H1 (cell line): ENCODE measurements around the gene VWF. TPM values are rescaled to one million over a fixed set of nuclear protein-coding genes. Genes with fewer than 3 reads are reported as not detected.

Experiments
- CTCF ChIA-PET: fragments of 300-600 bp; sonication (Branson Sonifier 250); formaldehyde crosslinking; loops from one replicate; lab custom pipeline; 2021; ENCODE audit not compliant: partially characterized antibody; lab: Charles Lee
- POLR2A ChIA-PET: fragments of 300-600 bp; sonication (Branson Sonifier 250); formaldehyde crosslinking; loops from one replicate; lab custom pipeline; 2021; ENCODE audit warnings: inconsistent platforms; ENCODE audit not compliant: partially characterized antibody; lab: Charles Lee
- DNase-seq, 2 experiments: peaks; one replicate each; pipeline versions ENCODE4 v3.0.0 to v3.0.0-alpha.2; 2010 to 2022; ENCODE audit warnings: low spot score in 2 of 2, low read depth in 1 of 2, mixed read lengths in 1 of 2
- FAIRE-seq: peaks from 2 replicates; lab custom pipeline; 2011; peaks lifted over from hg19 to GRCh38; lab: Jason Lieb, UNC
- H2AFZ ChIP-seq: 2 replicates; pipeline ENCODE4 v1.8.1; 2012; ENCODE audit warnings: low read length, inconsistent platforms
- H2AK5ac ChIP-seq: 2 replicates; pipeline ENCODE4 v1.6.1; 2013; ENCODE audit warnings: low read depth, low read length
- H2BK120ac ChIP-seq: replicated peaks from 2 replicates; pipeline ENCODE3; 2013; ENCODE audit warnings: low read depth, low read length, inconsistent platforms
- H2BK12ac ChIP-seq: 2 replicates; pipeline ENCODE4 v1.6.1; 2013; ENCODE audit warnings: low read depth, low read length
- H2BK15ac ChIP-seq: 2 replicates; pipeline ENCODE4 v1.6.1; 2013; ENCODE audit warnings: low read length
- H2BK20ac ChIP-seq: 2 replicates; pipeline ENCODE4 v1.6.1; 2013; ENCODE audit warnings: low read length
- H2BK5ac ChIP-seq: 2 replicates; pipeline ENCODE4 v1.6.1; 2013; ENCODE audit warnings: low read depth, low read length
- H3K14ac ChIP-seq: 2 replicates; pipeline ENCODE4 v1.6.1; 2013; ENCODE audit warnings: inconsistent platforms; ENCODE audit not compliant: insufficient read length
- H3K18ac ChIP-seq: 2 replicates; pipeline ENCODE4 v1.6.1; 2013; ENCODE audit warnings: low read length; ENCODE audit errors: extremely low read depth
- H3K23ac ChIP-seq: 2 replicates; pipeline ENCODE4 v1.6.1; 2013; ENCODE audit warnings: inconsistent platforms; ENCODE audit not compliant: insufficient read length
- H3K23me2 ChIP-seq: 2 replicates; pipeline ENCODE4 v1.6.1; 2013; ENCODE audit warnings: low read depth, low read length
- H3K27ac ChIP-seq: 2 replicates; pipeline ENCODE4 v1.6.1; 2011; ENCODE audit warnings: low read depth, low read length, inconsistent platforms
- H3K27me3 ChIP-seq, 4 experiments: replicated peaks in 1 of 4; 1 replicate in 1 of 4; 2 replicates in 3 of 4; pipeline versions ENCODE4 v1.6.1 to v1.8.1; 2011 to 2013; ENCODE audit warnings: low read length in 3 of 4, mild to moderate bottlenecking in 3 of 4, inconsistent platforms in 2 of 4, mixed read lengths in 2 of 4, moderate library complexity in 1 of 4; ENCODE audit not compliant: control insufficient read depth in 3 of 4, insufficient read depth in 3 of 4; ENCODE audit errors: extremely low read depth in 1 of 4
- H3K36me3 ChIP-seq, 4 experiments: 2 replicates each; pipeline versions ENCODE4 v1.6.1 to v1.8.1; 2011 to 2013; ENCODE audit warnings: mild to moderate bottlenecking in 4 of 4, low read length in 3 of 4, moderate library complexity in 2 of 4, control low read depth in 1 of 4, inconsistent platforms in 1 of 4; ENCODE audit not compliant: insufficient read depth in 4 of 4, control insufficient read depth in 2 of 4
- H3K4ac ChIP-seq: replicated peaks from 2 replicates; pipeline ENCODE3; 2013; ENCODE audit warnings: low read length, low read depth, mixed read lengths, inconsistent platforms; ENCODE audit not compliant: insufficient read length
- H3K4me1 ChIP-seq, 4 experiments: replicated peaks in 1 of 4; 1 replicate in 1 of 4; 2 replicates in 3 of 4; pipeline versions ENCODE4 v1.6.1 to v1.8.1; 2011 to 2013; ENCODE audit warnings: low read length in 3 of 4, inconsistent platforms in 2 of 4, mixed read lengths in 1 of 4; ENCODE audit not compliant: insufficient read depth in 4 of 4, control insufficient read depth in 3 of 4
- H3K4me2 ChIP-seq, 2 experiments: 2 replicates each; pipeline versions ENCODE4 v1.6.1 to v1.8.1; 2011 to 2013; ENCODE audit warnings: low read depth in 2 of 2, low read length in 2 of 2, control low read depth in 1 of 2, inconsistent platforms in 1 of 2, mild to moderate bottlenecking in 1 of 2; ENCODE audit not compliant: insufficient read depth in 1 of 2
- H3K4me3 ChIP-seq, 4 experiments: fragments of 200-600, 300-600 bp in 1 of 4; sonication (generic), shearing (Covaris generic), sonication (Bioruptor Twin) in 1 of 4; 2 replicates each; pipeline versions ENCODE4 v1.5.1 to v1.8.1; 2011 to 2016; ENCODE audit warnings: low read length in 4 of 4, low read depth in 3 of 4, control low read depth in 2 of 4, inconsistent platforms in 2 of 4, mild to moderate bottlenecking in 2 of 4, mixed read lengths in 1 of 4, moderate library complexity in 1 of 4; ENCODE audit not compliant: insufficient read depth in 2 of 4; ENCODE audit errors: extremely low read depth in 1 of 4
- H3K56ac ChIP-seq: replicated peaks from 2 replicates; pipeline ENCODE3; 2013; ENCODE audit warnings: low read depth, mild to moderate bottlenecking, mixed read lengths, low read length, inconsistent platforms; ENCODE audit not compliant: insufficient read length
- H3K79me1 ChIP-seq: 2 replicates; pipeline ENCODE4 v1.6.1; 2013; ENCODE audit warnings: low read depth, low read length, control low read depth
- H3K79me2 ChIP-seq, 2 experiments: 2 replicates each; pipeline versions ENCODE4 v1.6.1 to v1.8.1; 2012 to 2013; ENCODE audit warnings: low read length in 2 of 2, mild to moderate bottlenecking in 2 of 2, inconsistent platforms in 1 of 2; ENCODE audit not compliant: insufficient read depth in 2 of 2, control insufficient read depth in 1 of 2
- H3K9ac ChIP-seq, 4 experiments: replicated peaks in 1 of 4; 1 replicate in 1 of 4; 2 replicates in 3 of 4; pipeline versions ENCODE4 v1.6.1 to v1.8.1; 2011 to 2013; ENCODE audit warnings: low read depth in 3 of 4, low read length in 3 of 4, control low read depth in 2 of 4, mild to moderate bottlenecking in 2 of 4, moderate library complexity in 2 of 4, inconsistent platforms in 1 of 4; ENCODE audit errors: extremely low read depth in 1 of 4
- H3K9me3 ChIP-seq, 2 experiments: 2 replicates each; pipeline versions ENCODE4 v1.6.1 to v1.8.1; 2012 to 2013; ENCODE audit warnings: mild to moderate bottlenecking in 2 of 2, moderate library complexity in 2 of 2, control low read depth in 1 of 2, inconsistent platforms in 1 of 2, low read depth in 1 of 2, low read length in 1 of 2, mixed read lengths in 1 of 2; ENCODE audit not compliant: insufficient read depth in 2 of 2
- H4K20me1 ChIP-seq, 2 experiments: replicated peaks in 1 of 2; 2 replicates each; pipeline versions ENCODE3 to v1.8.1; 2011 to 2013; ENCODE audit warnings: inconsistent platforms in 2 of 2, low read length in 2 of 2, mild to moderate bottlenecking in 1 of 2; ENCODE audit not compliant: insufficient read depth in 2 of 2, control insufficient read depth in 1 of 2
- H4K5ac ChIP-seq: 2 replicates; pipeline ENCODE4 v1.6.1; 2013; ENCODE audit warnings: low read length, low read depth, mixed read lengths, inconsistent platforms; ENCODE audit not compliant: insufficient read length
- H4K8ac ChIP-seq: 2 replicates; pipeline ENCODE4 v1.8.0; 2013; ENCODE audit warnings: mild to moderate bottlenecking, moderate library complexity, low read length, inconsistent platforms; ENCODE audit not compliant: insufficient read depth; ENCODE audit errors: extremely low read depth
- H4K91ac ChIP-seq: replicated peaks from 2 replicates; pipeline ENCODE3; 2013; ENCODE audit warnings: low read length, mixed read lengths, inconsistent platforms; ENCODE audit not compliant: insufficient read length
- ASH2L ChIP-seq: fragments of 200-600, 300-600 bp; sonication (generic); IDR thresholded peaks from one replicate; pipeline ENCODE4 v1.7.1; 2017; ENCODE audit warnings: low read length
- CEBPB ChIP-seq: IDR thresholded peaks from 2 replicates; pipeline ENCODE4 v1.6.1; 2012; ENCODE audit warnings: low read depth, low read length
- EZH2 ChIP-seq: fragments of 200-600 bp; sonication (generic); IDR thresholded peaks from 2 replicates; pipeline ENCODE4 v1.7.1; 2012; ENCODE audit warnings: low read depth, mild to moderate bottlenecking, moderate library complexity, low read length, inconsistent platforms; ENCODE audit not compliant: severe bottlenecking
- POLR2AphosphoS5 ChIP-seq: IDR thresholded peaks from 2 replicates; pipeline ENCODE4 v1.6.1; 2011; ENCODE audit warnings: low read depth, low read length
- RBBP5 ChIP-seq: IDR thresholded peaks from 2 replicates; pipeline ENCODE4 v1.7.1; 2012; ENCODE audit warnings: low read depth, mild to moderate bottlenecking, inconsistent platforms, low read length, moderate library complexity, borderline replicate concordance
- RFX5 ChIP-seq: IDR thresholded peaks from 2 replicates; pipeline ENCODE4 v1.6.1; 2011; ENCODE audit warnings: low read depth, low read length, improper control_type of control experiment, borderline replicate concordance
- WGBS, 2 experiments: shearing (Covaris generic) in 1 of 2; methylation state at CpG; one replicate each; pipeline versions ENCODE4 v1.1.6 to v1.1.7; 2013 to 2015; ENCODE audit warnings: low lambda C conversion rate in 2 of 2, mixed read lengths in 2 of 2, inconsistent platforms in 1 of 2, low coverage in 1 of 2, missing lambda C conversion rate in 1 of 2; ENCODE audit not compliant: insufficient replicate concordance in 2 of 2, insufficient coverage in 1 of 2, insufficient read length in 1 of 2; ENCODE audit errors: extremely low coverage in 1 of 2, missing lambda C conversion rate in 1 of 2; 5-methylcytosine and 5-hydroxymethylcytosine counted together
- polyA plus RNA-seq, 7 experiments: library from polyadenylated mRNA; depleted of rRNA in 3 of 7; stranded (reverse) in 5 of 7; unstranded in 2 of 7; fragments of >200 nt in 5 of 7; fragments of 200-250 nt in 2 of 7; gene quantifications; 1 replicate in 5 of 7; 2 replicates in 1 of 7; 4 replicates in 1 of 7; pipeline versions ENCODE4 v1.2.1 to v1.2.3, GENCODE V29; 2011 to 2013; ENCODE audit warnings: missing spikeins in 2 of 7, mixed read lengths in 2 of 7
- total RNA-seq: library from RNA; stranded (reverse); fragmentation: NEBNext Ultra II Directional; extraction: Animal tissue kit (Norgen Biotek cat#: 25700); gene quantifications from 2 replicates; pipeline ENCODE4 v1.2.1, GENCODE V29; 2021

Gene VWF
- total and polyA plus RNA-seq, 2 of the 8 experiments (the other 6 are each of a cell fraction or from before 2014, with no cell fraction given), result 0.39 to 0.60 TPM

- Histone ChIP-seq H2BK15ac (no peak overlapping the region), H3K36me3 (no peaks in the 10 kb centered on the region), H3K79me1 (no peaks in the 10 kb centered on the region), H3K56ac (no peak overlapping the region), H2BK12ac (no peak overlapping the region), H3K4me2 (no peak overlapping the region), H3K27ac (no peak overlapping the region), H3K14ac (no peak overlapping the region), H3K4me1 (no peaks in the 10 kb centered on the region), H2BK120ac (no peak overlapping the region), H3K4ac (no peak overlapping the region), H2BK20ac (no peak overlapping the region), H2AFZ (no peak overlapping the region), H2AK5ac (no peak overlapping the region), H3K18ac (no peak overlapping the region)
- DNase-seq (no peak), FAIRE-seq (no peak)
- POLR2A ChIA-PET, result no interaction called here
- CTCF ChIA-PET, result interaction anchor here (0.5 to 2.4 kb wide), 5 partner anchors 27 to 728 kb away, joined by 3 to 7 read pairs (median 3); no protein-coding TSS in a partner anchor
- no peak for TF ChIP-seq EZH2
- TF ChIP-seq RBBP5, result no peak
- no peak for TF ChIP-seq RFX5
- no peak for TF ChIP-seq POLR2AphosphoS5
- TF ChIP-seq ASH2L, result no peak
- TF ChIP-seq CEBPB, result no peak
- TF ChIP-seq, all 59 proteins: peak for 0
- no peak overlapping the region for H3K9ac ChIP-seq
- no peaks in the 10 kb centered on the region for H3K27me3 ChIP-seq
- no peaks in the 10 kb centered on the region for H3K79me2 ChIP-seq
- whole genome bisulfite sequencing, 2 experiments, result 89% methylated on average over 6 of the region's 6 CpGs; no CpG with 5 or more reads in 1 of the 2 experiments
- no peaks in the 10 kb centered on the region for H3K23me2 ChIP-seq
- no peak overlapping the region for H3K23ac ChIP-seq
- no peaks in the 10 kb centered on the region for H4K20me1 ChIP-seq
- H2BK5ac ChIP-seq, result no peak overlapping the region
- no peak overlapping the region for H3K4me3 ChIP-seq
- no peak overlapping the region for H4K5ac ChIP-seq
- H4K8ac ChIP-seq, result no peak overlapping the region; the same call in 1 of the 2 replicates
- no peaks in the 10 kb centered on the region for H3K9me3 ChIP-seq
- no peak overlapping the region for H4K91ac ChIP-seq
These were observed 42.3 kb upstream of the VWF start for GRCh38 chr12:6166808-6167207.
